GM23338 (cell line): ENCODE measurements around the gene TMEM178B. TPM values are rescaled to one million over a fixed set of nuclear protein-coding genes. Genes with fewer than 3 reads are reported as not detected.

ENCODE experiments used
- CREB1 ChIP-seq: fragments of 250-450 bp; sonication (Bioruptor Pico); IDR thresholded peaks from 2 replicates; pipeline ENCODE4 v1.5.0; 2020; ENCODE audit warnings: low read depth, mild to moderate bottlenecking, moderate library complexity
- ETS1 ChIP-seq: IDR thresholded peaks from 2 replicates; pipeline ENCODE4 v1.6.1; 2016; ENCODE audit warnings: antibody characterized with exemption
- JUNB ChIP-seq: IDR thresholded peaks from one replicate; pipeline ENCODE4 v1.6.1; 2016; ENCODE audit warnings: antibody characterized with exemption; ENCODE audit not compliant: unreplicated experiment
- NANOG ChIP-seq: IDR thresholded peaks from 2 replicates; pipeline ENCODE4 v1.6.1; 2016; ENCODE audit warnings: antibody characterized with exemption, borderline replicate concordance
- POLR2AphosphoS5 ChIP-seq: IDR thresholded peaks from 2 replicates; pipeline ENCODE4 v1.6.1; 2016; ENCODE audit warnings: antibody characterized with exemption, low read depth
- REST ChIP-seq: IDR thresholded peaks from one replicate; pipeline ENCODE4 v1.6.1; 2018; ENCODE audit warnings: antibody characterized with exemption; ENCODE audit not compliant: unreplicated experiment
- ZNF114 ChIP-seq: fragments of 250-450 bp; sonication (Bioruptor Pico); IDR thresholded peaks from 2 replicates; pipeline ENCODE4 v1.5.0; 2020; ENCODE audit warnings: mild to moderate bottlenecking, moderate library complexity
- ZNF331 ChIP-seq: fragments of 250-450 bp; sonication (Bioruptor Pico); IDR thresholded peaks from 2 replicates; pipeline ENCODE4 v1.5.0; 2020; ENCODE audit warnings: low read depth, mild to moderate bottlenecking, moderate library complexity
- ZNF462 ChIP-seq: fragments of 250-450 bp; sonication (Bioruptor Pico); IDR thresholded peaks from 2 replicates; pipeline ENCODE4 v1.5.0; 2020; ENCODE audit warnings: mild to moderate bottlenecking, moderate library complexity
- polyA plus RNA-seq: library from polyadenylated mRNA; unstranded; fragments of >200 nt; fragmentation: Nextera tagmentation; extraction: Ambion mirVana; gene quantifications from 2 replicates; pipeline ENCODE4 v1.2.1, GENCODE V29; 2016
- total RNA-seq: library from RNA; depleted of rRNA; stranded (reverse); fragments of >200 nt; shearing (Covaris generic); gene quantifications from 2 replicates; pipeline ENCODE4 v1.2.3, GENCODE V29; 2014

TMEM178B gene
- total and polyA plus RNA-seq, 2 experiments from 2014 or later: 4.9 to 15.6 TPM

- TF ChIP-seq ZNF462 (CRISPR knock-in tag) (no peak), REST (no peak), CREB1 (no peak), JUNB (no peak), POLR2AphosphoS5 (no peak), NANOG (no peak), ZNF331 (CRISPR knock-in tag) (no peak), ZNF114 (CRISPR knock-in tag) (no peak), ETS1 (no peak)
Observed at GRCh38 chr7:141147482-141147881, 73.6 kb downstream of the TMEM178B start (continued).
